Fibroblast of lung (primary cell): ENCODE data around the gene ARSH. TPM values are rescaled to one million over a fixed set of nuclear protein-coding genes. Genes with fewer than 3 reads are reported as not detected.

Source experiments
- DNase-seq, 2 donors: peaks; one replicate each; pipeline versions ENCODE4 v3.0.0 to v3.0.0-alpha.2; 2010; ENCODE audit warnings: low read depth in 2 of 2
- H2AFZ ChIP-seq: 2 replicates; pipeline ENCODE4 v1.5.1; 2012; ENCODE audit warnings: low read length, control low read depth, inconsistent platforms
- H3K27ac ChIP-seq: 2 replicates; pipeline ENCODE4 v1.5.1; 2011; ENCODE audit warnings: low read length, control low read depth; ENCODE audit not compliant: insufficient read depth
- H3K27me3 ChIP-seq: 2 replicates; pipeline ENCODE4 v1.5.1; 2011; ENCODE audit warnings: mild to moderate bottlenecking, low read length; ENCODE audit not compliant: control insufficient read depth, insufficient read depth
- H3K36me3 ChIP-seq: 2 replicates; pipeline ENCODE4 v1.5.1; 2011; ENCODE audit warnings: low read length; ENCODE audit not compliant: control insufficient read depth, insufficient read depth
- H3K4me1 ChIP-seq: 2 replicates; pipeline ENCODE4 v1.5.1; 2011; ENCODE audit warnings: low read length; ENCODE audit not compliant: control insufficient read depth, insufficient read depth; ENCODE audit errors: extremely low read depth
- H3K4me2 ChIP-seq: 2 replicates; pipeline ENCODE4 v1.5.1; 2011; ENCODE audit warnings: low read length, control low read depth; ENCODE audit not compliant: insufficient read depth; ENCODE audit errors: extremely low read depth
- H3K4me3 ChIP-seq, 4 experiments: fragments of 200-600 bp in 1 of 4; sonication (generic) in 1 of 4; replicated peaks in 1 of 4; 2 replicates each; pipeline ENCODE4 v1.5.1; 2011 to 2016; ENCODE audit warnings: low read length in 4 of 4, low read depth in 3 of 4, mild to moderate bottlenecking in 3 of 4, control low read depth in 2 of 4, inconsistent platforms in 1 of 4, mixed read lengths in 1 of 4; ENCODE audit not compliant: insufficient read depth in 1 of 4; ENCODE audit errors: control extremely low read depth in 1 of 4
- H3K79me2 ChIP-seq: 2 replicates; pipeline ENCODE4 v1.5.1; 2012; ENCODE audit warnings: mild to moderate bottlenecking, low read length, inconsistent platforms; ENCODE audit not compliant: control insufficient read depth, insufficient read depth
- H3K9ac ChIP-seq: 2 replicates; pipeline ENCODE4 v1.5.1; 2011; ENCODE audit warnings: mild to moderate bottlenecking, low read length, control low read depth; ENCODE audit not compliant: insufficient read depth
- H3K9me3 ChIP-seq: 2 replicates; pipeline ENCODE4 v1.5.1; 2012; ENCODE audit warnings: low read depth, low read length; ENCODE audit not compliant: control insufficient read depth, insufficient read depth
- H4K20me1 ChIP-seq: 2 replicates; pipeline ENCODE4 v1.5.1; 2011; ENCODE audit warnings: low read length; ENCODE audit not compliant: control insufficient read depth, insufficient read depth; ENCODE audit errors: extremely low read depth
- EZH2 ChIP-seq: IDR thresholded peaks from 2 replicates; pipeline ENCODE4 v1.5.1; 2012; ENCODE audit warnings: low read length, control low read depth, mild to moderate bottlenecking; ENCODE audit errors: missing control alignments
- polyA plus RNA-seq, 2 donors: library from polyadenylated mRNA; depleted of rRNA in 1 of 2; stranded (reverse) in 1 of 2; unstranded in 1 of 2; fragments of >200 nt; gene quantifications; 2 replicates each; pipeline ENCODE4 v1.2.1, GENCODE V29; 2011 to 2012; ENCODE audit warnings: missing spikeins in 1 of 2
- total RNA-seq: library from RNA; depleted of rRNA; stranded (reverse); fragments of >200 nt; gene quantifications from 2 replicates; pipeline ENCODE4 v1.2.1, GENCODE V29; 2014
- TF ChIP-seq, protein P1 (sequence below), 2 donors: IDR thresholded peaks in 1 of 2; conservative IDR thresholded peaks in 1 of 2; 1 replicate in 1 of 2; 2 replicates in 1 of 2; pipeline ENCODE4 v1.5.1; 2011 to 2012; ENCODE audit warnings: low read length in 2 of 2, control low read depth in 1 of 2, inconsistent platforms in 1 of 2, low read depth in 1 of 2, mild to moderate bottlenecking in 1 of 2

The ARSH gene
- total and polyA plus RNA-seq, 2 donors (not counting 1 experiment from before 2014, with no cell fraction given) = not detected

- Histone ChIP-seq H3K79me2 (no peaks in the 10 kb centered on the region), H4K20me1 (no peaks in the 10 kb centered on the region), H3K9ac (no peak overlapping the region), H2AFZ (no peak overlapping the region), H3K4me1 (no peaks in the 10 kb centered on the region), H3K27ac (no peak overlapping the region), H3K27me3 (no peaks in the 10 kb centered on the region), H3K9me3 (no peaks in the 10 kb centered on the region), H3K4me3 (no peak overlapping the region), H3K36me3 (no peaks in the 10 kb centered on the region), H3K4me2 (no peak overlapping the region)
- DNase-seq = no peak
- TF ChIP-seq EZH2 = no peak
- TF ChIP-seq, protein P1, sequence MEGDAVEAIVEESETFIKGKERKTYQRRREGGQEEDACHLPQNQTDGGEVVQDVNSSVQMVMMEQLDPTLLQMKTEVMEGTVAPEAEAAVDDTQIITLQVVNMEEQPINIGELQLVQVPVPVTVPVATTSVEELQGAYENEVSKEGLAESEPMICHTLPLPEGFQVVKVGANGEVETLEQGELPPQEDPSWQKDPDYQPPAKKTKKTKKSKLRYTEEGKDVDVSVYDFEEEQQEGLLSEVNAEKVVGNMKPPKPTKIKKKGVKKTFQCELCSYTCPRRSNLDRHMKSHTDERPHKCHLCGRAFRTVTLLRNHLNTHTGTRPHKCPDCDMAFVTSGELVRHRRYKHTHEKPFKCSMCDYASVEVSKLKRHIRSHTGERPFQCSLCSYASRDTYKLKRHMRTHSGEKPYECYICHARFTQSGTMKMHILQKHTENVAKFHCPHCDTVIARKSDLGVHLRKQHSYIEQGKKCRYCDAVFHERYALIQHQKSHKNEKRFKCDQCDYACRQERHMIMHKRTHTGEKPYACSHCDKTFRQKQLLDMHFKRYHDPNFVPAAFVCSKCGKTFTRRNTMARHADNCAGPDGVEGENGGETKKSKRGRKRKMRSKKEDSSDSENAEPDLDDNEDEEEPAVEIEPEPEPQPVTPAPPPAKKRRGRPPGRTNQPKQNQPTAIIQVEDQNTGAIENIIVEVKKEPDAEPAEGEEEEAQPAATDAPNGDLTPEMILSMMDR (conservative IDR thresholded peaks at IDR 0.05 in 1 of 2, IDR thresholded peaks at IDR 0.05 in 1 of 2; ENCODE audit: low read depth in 1 of 2, low read length in 2 of 2) = no peak
Observed at GRCh38 chrX:3026074-3026815, 19.9 kb downstream of the ARSH start.

DNA sequence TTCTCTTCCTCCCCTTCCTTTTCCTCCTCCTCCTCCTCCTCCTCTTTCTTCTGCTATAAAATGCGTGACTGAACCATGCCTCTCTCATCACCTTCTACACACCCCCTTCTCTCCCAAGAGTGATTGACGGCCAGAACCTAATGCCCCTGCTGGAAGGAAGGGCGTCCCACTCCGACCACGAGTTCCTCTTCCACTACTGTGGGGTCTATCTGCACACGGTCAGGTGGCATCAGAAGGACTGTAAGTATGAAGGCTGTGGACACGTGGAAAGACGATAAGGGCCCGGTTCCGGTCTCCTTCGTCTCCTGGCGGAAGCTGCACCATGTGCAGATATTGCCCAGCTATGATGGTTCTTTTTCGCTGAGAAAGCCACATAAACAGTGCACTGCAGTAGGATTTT is 22.8 kb downstream of the ARSH start:
- no peak for TF ChIP-seq EZH2
- TF ChIP-seq, protein P1 (conservative IDR thresholded peaks at IDR 0.05 in 1 of 2, IDR thresholded peaks at IDR 0.05 in 1 of 2; ENCODE audit: low read depth in 1 of 2, low read length in 2 of 2) = no peak
- Histone ChIP-seq H4K20me1 (no peaks in the 10 kb centered on the region), H3K4me1 (no peaks in the 10 kb centered on the region), H3K79me2 (no peaks in the 10 kb centered on the region), H3K27me3 (no peaks in the 10 kb centered on the region), H2AFZ (no peak overlapping the region), H3K36me3 (no peaks in the 10 kb centered on the region), H3K4me3 (no peak overlapping the region), H3K9me3 (no peaks in the 10 kb centered on the region), H3K9ac (no peak overlapping the region), H3K27ac (no peak overlapping the region), H3K4me2 (no peak overlapping the region)
- DNase-seq = no peak

DNA sequence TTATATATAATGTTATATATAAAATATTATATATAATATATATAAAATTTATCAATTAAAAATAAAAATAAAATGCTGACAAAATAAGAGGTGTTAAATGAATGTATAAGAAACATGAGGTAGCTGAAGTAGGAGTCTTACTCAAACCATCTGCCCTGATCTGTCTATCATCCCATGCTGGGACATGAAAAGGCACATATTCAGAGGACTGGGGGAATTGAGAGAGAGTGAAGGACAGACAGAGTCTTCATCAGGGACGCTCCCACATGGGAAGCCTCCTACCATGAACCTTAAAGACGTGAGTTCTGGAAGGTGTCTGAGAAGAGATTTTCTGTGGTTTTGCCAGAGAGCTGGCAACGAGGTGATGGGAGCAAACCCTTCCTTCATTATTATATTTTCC is 30.9 kb downstream of the ARSH start:
- no peak for DNase-seq
- Histone ChIP-seq H3K36me3 (no peaks in the 10 kb centered on the region), H2AFZ (no peak overlapping the region), H3K4me2 (no peak overlapping the region), H3K4me3 (no peak overlapping the region), H3K79me2 (no peaks in the 10 kb centered on the region), H3K9ac (no peak overlapping the region), H3K27me3 (no peaks in the 10 kb centered on the region), H4K20me1 (no peaks in the 10 kb centered on the region), H3K9me3 (no peaks in the 10 kb centered on the region), H3K27ac (no peak overlapping the region), H3K4me1 (no peaks in the 10 kb centered on the region)
- TF ChIP-seq, protein P1 (conservative IDR thresholded peaks at IDR 0.05 in 1 of 2, IDR thresholded peaks at IDR 0.05 in 1 of 2; ENCODE audit: low read depth in 1 of 2, low read length in 2 of 2) = no peak
- TF ChIP-seq EZH2 = no peak
